B cell (primary cell): ENCODE measurements around the gene GHR. TPM values are rescaled to one million over a fixed set of nuclear protein-coding genes. Genes with fewer than 3 reads are reported as not detected.

Experiments used
- ATAC-seq: fragments of 200-7000 bp; cut with Tn5 transposase; one replicate; pipeline ENCODE4 v1.10.0; 2021; ENCODE audit warnings: low read depth, mild to moderate bottlenecking, moderate number of reproducible peaks, moderate library complexity
- CTCF ChIA-PET: fragments of 350-600 bp; sonication (Branson Sonifier 250); formaldehyde crosslinking; loops from one replicate; lab custom pipeline; 2021; ENCODE audit warnings: antibody characterized with exemption, inconsistent platforms; lab: Charles Lee
- POLR2A ChIA-PET: fragments of 350-600 bp; sonication (Branson Sonifier 250); formaldehyde crosslinking; loops from one replicate; lab custom pipeline; 2021; ENCODE audit warnings: antibody characterized with exemption; lab: Charles Lee
- DNase-seq: peaks from one replicate; pipeline ENCODE4 v3.0.0; 2013
- H2AFZ ChIP-seq: 2 replicates; pipeline ENCODE4 v1.6.1; 2012; ENCODE audit warnings: mild to moderate bottlenecking, low read depth, low read length; ENCODE audit not compliant: insufficient read depth, poor library complexity, severe bottlenecking
- H3K27ac ChIP-seq, 2 donors: 1 replicate in 1 of 2; 2 replicates in 1 of 2; pipeline ENCODE4 v1.5.1; 2012 to 2013; ENCODE audit warnings: low read length in 2 of 2, mild to moderate bottlenecking in 2 of 2, moderate library complexity in 1 of 2
- H3K27me3 ChIP-seq, 4 experiments: fragments of 200-600 bp in 1 of 4; sonication (generic) in 1 of 4; replicated peaks in 1 of 4; 1 replicate in 2 of 4; 2 replicates in 2 of 4; pipeline versions ENCODE4 v1.6.1 to v1.7.0; 2013 to 2016; ENCODE audit warnings: low read length in 3 of 4, mild to moderate bottlenecking in 2 of 4, mixed read lengths in 1 of 4, moderate library complexity in 1 of 4; ENCODE audit not compliant: insufficient read depth in 4 of 4, control insufficient read depth in 3 of 4; ENCODE audit errors: control extremely low read depth in 1 of 4
- H3K36me3 ChIP-seq, 2 experiments: replicated peaks in 1 of 2; 1 replicate in 1 of 2; 2 replicates in 1 of 2; pipeline versions ENCODE4 v1.6.1 to v1.7.1; 2013; ENCODE audit warnings: low read length in 1 of 2; ENCODE audit not compliant: insufficient read depth in 2 of 2, control insufficient read depth in 1 of 2; ENCODE audit errors: control extremely low read depth in 1 of 2, extremely low read depth in 1 of 2
- H3K4me1 ChIP-seq, 2 donors: fragments of 200-600 bp in 1 of 2; sonication (generic) in 1 of 2; 1 replicate in 1 of 2; 2 replicates in 1 of 2; pipeline versions ENCODE4 v1.5.1 to v1.6.1; 2013 to 2017; ENCODE audit warnings: low read length in 2 of 2; ENCODE audit not compliant: control insufficient read depth in 2 of 2, insufficient read depth in 2 of 2
- H3K4me2 ChIP-seq: replicated peaks from 2 replicates; pipeline ENCODE3; 2012; ENCODE audit warnings: mild to moderate bottlenecking, low read depth, low read length; ENCODE audit not compliant: poor library complexity, severe bottlenecking
- H3K4me3 ChIP-seq, 5 experiments: fragments of 200-600 bp in 1 of 5; sonication (generic) in 1 of 5; 1 replicate in 3 of 5; 2 replicates in 2 of 5; pipeline versions ENCODE4 v1.5.1 to v1.7.0; 2011 to 2016; ENCODE audit warnings: low read length in 4 of 5, mild to moderate bottlenecking in 4 of 5, low read depth in 2 of 5, control low read depth in 1 of 5, moderate library complexity in 1 of 5; ENCODE audit not compliant: insufficient read depth in 1 of 5; ENCODE audit errors: control extremely low read depth in 1 of 5, extremely low read depth in 1 of 5
- H3K79me2 ChIP-seq: fragments of 200-600 bp; sonication (generic); one replicate; pipeline ENCODE4 v1.6.0; 2016; ENCODE audit warnings: low read length; ENCODE audit not compliant: control insufficient read depth, insufficient read depth
- H3K9ac ChIP-seq: fragments of 200-600 bp; sonication (generic); 2 replicates; pipeline ENCODE4 v1.6.1; 2017; ENCODE audit warnings: mild to moderate bottlenecking, low read length, moderate library complexity
- H3K9me3 ChIP-seq, 3 donors: one replicate each; pipeline versions ENCODE4 v1.6.1 to v1.7.1; 2013; ENCODE audit warnings: low read length in 2 of 3; ENCODE audit not compliant: control insufficient read depth in 2 of 3, insufficient read depth in 1 of 3; ENCODE audit errors: control extremely low read depth in 1 of 3
- H4K20me1 ChIP-seq: 2 replicates; pipeline ENCODE4 v1.6.0; 2012; ENCODE audit warnings: mild to moderate bottlenecking, low read length; ENCODE audit not compliant: insufficient read depth, control insufficient read depth, poor library complexity, severe bottlenecking
- H3K27ac Mint-ChIP-seq: one replicate; pipeline ENCODE4 v1.8.0; 2021; ENCODE audit warnings: mixed read lengths
- H3K27me3 Mint-ChIP-seq: one replicate; pipeline ENCODE4 v1.8.0; 2021; ENCODE audit warnings: mixed read lengths
- H3K4me1 Mint-ChIP-seq: one replicate; pipeline ENCODE4 v1.8.0; 2021; ENCODE audit warnings: mixed read lengths
- H3K4me3 Mint-ChIP-seq: one replicate; pipeline ENCODE4 v1.8.0; 2021; ENCODE audit warnings: mixed read lengths
- H3K9me3 Mint-ChIP-seq: one replicate; pipeline ENCODE4 v1.8.0; 2022; ENCODE audit warnings: mixed read lengths; ENCODE audit not compliant: insufficient read depth
- EZH2 ChIP-seq: IDR thresholded peaks from 2 replicates; pipeline ENCODE4 v1.6.1; 2012; ENCODE audit warnings: borderline replicate concordance, low read depth, mild to moderate bottlenecking, moderate library complexity, low read length; ENCODE audit not compliant: insufficient read depth, poor library complexity, severe bottlenecking
- WGBS: methylation state at CpG from one replicate; pipeline ENCODE4 v1.1.5; 2013; ENCODE audit warnings: missing lambda C conversion rate; ENCODE audit not compliant: insufficient coverage; 5-methylcytosine and 5-hydroxymethylcytosine counted together
- intact Hi-C: fragments of 100-400 bp; cut with micrococcal nuclease; formaldehyde crosslinking; loops from one replicate; pipeline ENCODE4 v1.10.0; 2022
- polyA plus RNA-seq: library from polyadenylated mRNA; depleted of rRNA; stranded (reverse); fragments of >200 nt; gene quantifications from 2 replicates; pipeline ENCODE4 v1.2.3, GENCODE V29; 2012
- total RNA-seq, 2 donors: library from RNA; stranded (reverse); fragments of 120-200 nt in 1 of 2; gene quantifications; 1 replicate in 1 of 2; 2 replicates in 1 of 2; pipeline versions ENCODE4 v1.2.3 to v1.2.4, GENCODE V29; 2013 to 2022
- TF ChIP-seq, protein P1 (sequence below): fragments of 200-600 bp; IDR thresholded peaks from one replicate; pipeline ENCODE4 v1.8.0; 2022; ENCODE audit warnings: antibody characterized with exemption, mild to moderate bottlenecking

GHR gene
- total and polyA plus RNA-seq, 2 donors (not counting 1 experiment from before 2014, with no cell fraction given): not detected

DNA sequence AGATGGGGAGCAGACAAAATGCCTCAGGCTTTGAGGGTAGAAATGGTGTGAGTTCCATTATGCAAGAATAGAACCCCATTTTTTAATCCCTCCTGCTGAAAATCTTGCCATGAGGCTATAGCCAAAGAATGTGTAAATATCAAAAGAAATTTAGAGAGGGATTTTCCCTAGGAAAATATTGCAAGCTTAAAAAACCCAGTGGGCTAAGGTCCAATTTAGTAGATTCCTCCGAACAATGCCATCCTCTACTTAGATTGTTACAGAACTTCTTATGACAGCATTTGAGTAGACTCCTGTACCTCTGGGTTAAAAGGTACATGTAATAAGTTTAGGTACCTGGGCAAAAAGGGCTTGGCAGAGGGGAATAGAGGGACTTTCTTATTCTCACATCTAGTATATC is 138.4 kb downstream of the GHR start:
- H3K4me1 Mint-ChIP-seq: no peaks in the 10 kb centered on the region
- Histone ChIP-seq H3K9ac (no peak overlapping the region), H3K79me2 (no peaks in the 10 kb centered on the region), H3K4me1 (no peaks in the 10 kb centered on the region), H3K4me2 (no peak overlapping the region), H4K20me1 (no peaks in the 10 kb centered on the region), H3K36me3 (no peaks in the 10 kb centered on the region), H3K27me3 (peaks cover 0 to 4% (median 0%) of the 10 kb centered on the region in 4 experiments), H3K9me3 (no peaks in the 10 kb centered on the region), H2AFZ (no peak overlapping the region), H3K27ac (no peak overlapping the region), H3K4me3 (no peak overlapping the region)
- TF ChIP-seq, protein P1, sequence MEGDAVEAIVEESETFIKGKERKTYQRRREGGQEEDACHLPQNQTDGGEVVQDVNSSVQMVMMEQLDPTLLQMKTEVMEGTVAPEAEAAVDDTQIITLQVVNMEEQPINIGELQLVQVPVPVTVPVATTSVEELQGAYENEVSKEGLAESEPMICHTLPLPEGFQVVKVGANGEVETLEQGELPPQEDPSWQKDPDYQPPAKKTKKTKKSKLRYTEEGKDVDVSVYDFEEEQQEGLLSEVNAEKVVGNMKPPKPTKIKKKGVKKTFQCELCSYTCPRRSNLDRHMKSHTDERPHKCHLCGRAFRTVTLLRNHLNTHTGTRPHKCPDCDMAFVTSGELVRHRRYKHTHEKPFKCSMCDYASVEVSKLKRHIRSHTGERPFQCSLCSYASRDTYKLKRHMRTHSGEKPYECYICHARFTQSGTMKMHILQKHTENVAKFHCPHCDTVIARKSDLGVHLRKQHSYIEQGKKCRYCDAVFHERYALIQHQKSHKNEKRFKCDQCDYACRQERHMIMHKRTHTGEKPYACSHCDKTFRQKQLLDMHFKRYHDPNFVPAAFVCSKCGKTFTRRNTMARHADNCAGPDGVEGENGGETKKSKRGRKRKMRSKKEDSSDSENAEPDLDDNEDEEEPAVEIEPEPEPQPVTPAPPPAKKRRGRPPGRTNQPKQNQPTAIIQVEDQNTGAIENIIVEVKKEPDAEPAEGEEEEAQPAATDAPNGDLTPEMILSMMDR: no peak
- TF ChIP-seq EZH2: no peak
- CTCF ChIA-PET: no interaction called here
- H3K9me3 Mint-ChIP-seq: no peaks in the 10 kb centered on the region
- DNase-seq (no peak), ATAC-seq (no peak)
- WGBS: no CpG with 5 or more reads among the region's 1 CpG
- POLR2A ChIA-PET: no interaction called here
- intact Hi-C loops: no loop called here
- H3K4me3 Mint-ChIP-seq: no peak overlapping the region
- H3K27ac Mint-ChIP-seq: no peak overlapping the region
- H3K27me3 Mint-ChIP-seq: peaks cover 5% of the 10 kb centered on the region

- Histone ChIP-seq H3K79me2 (no peaks in the 10 kb centered on the region), H3K27ac (no peak overlapping the region), H3K4me2 (no peak overlapping the region), H4K20me1 (no peaks in the 10 kb centered on the region), H3K4me3 (no peak overlapping the region), H3K36me3 (no peaks in the 10 kb centered on the region), H3K9ac (no peak overlapping the region), H3K9me3 (no peaks in the 10 kb centered on the region), H3K27me3 (peaks cover 0 to 3% (median 0%) of the 10 kb centered on the region in 4 experiments), H2AFZ (no peak overlapping the region), H3K4me1 (no peaks in the 10 kb centered on the region)
- Mint-ChIP-seq H3K4me1 (no peaks in the 10 kb centered on the region), H3K27me3 (peaks cover 23% of the 10 kb centered on the region), H3K9me3 (no peaks in the 10 kb centered on the region), H3K27ac (no peak overlapping the region), H3K4me3 (no peak overlapping the region)
- POLR2A ChIA-PET: no interaction called here
- TF ChIP-seq, protein P1: no peak
- no peak for TF ChIP-seq EZH2
- intact Hi-C loops: no loop called here
- 86% methylated on average over 1 of the region's 6 CpGs for WGBS
- no peak for DNase-seq
- no peak for ATAC-seq
- CTCF ChIA-PET: no interaction called here
Measured at GRCh38 chr5:42564689-42565356, 141.6 kb downstream of the GHR start.
